Activated CD4-positive, alpha-beta T cell treated with anti-CD3 and anti-CD28 coated beads for 48 hours (primary cell): Measurements from ENCODE around the gene STMN1.

Source experiments
- DNase-seq: peaks from one replicate; pipeline ENCODE4 v3.0.0-alpha.2; 2020

STMN1 gene

GRCh38 chr1:25867210-25867991 lies 38.8 kb downstream of the STMN1 start:
- no peak for DNase-seq

- no peak for DNase-seq
Observed at GRCh38 chr1:25866288-25866687, 39.9 kb downstream of the STMN1 start.

- DNase-seq: no peak
Observed at GRCh38 chr1:25864434-25864833, 41.8 kb downstream of the STMN1 start.

GRCh38 chr1:25863486-25864262 lies 42.5 kb downstream of the STMN1 start:
- DNase-seq: no peak

GRCh38 chr1:25862785-25863485 lies 43.3 kb downstream of the STMN1 start:
- no peak for DNase-seq

GRCh38 chr1:25861316-25862286 lies 44.6 kb downstream of the STMN1 start:
- no peak for DNase-seq

- peak; percentile 95 for DNase-seq
Observed at GRCh38 chr1:25858906-25859789, 47.1 kb downstream of the STMN1 start, which contains the start of gene AUNIP. Gene AUNIP, minus strand, starts transcription at chr1:25859457. Its CDS starts 100 bp downstream, at chr1:25859357.

- DNase-seq: no peak
Observed at GRCh38 chr1:25858494-25858893, 47.7 kb downstream of the STMN1 start.

GRCh38 chr1:25856856-25857255 lies 49.4 kb downstream of the STMN1 start:
- no peak for DNase-seq

GRCh38 chr1:25854554-25854953 lies 51.7 kb downstream of the STMN1 start:
- no peak for DNase-seq
